Activated T-helper 1 cell treated with anti-CD3 and anti-CD28 coated beads, Interleukin-12 subunit alpha, Interleukin-12 subunit beta, Interleukin-2, Interleukin-4 antibody, amounts not matched to agents 30 ng/mL and 10 ng/mL and 1 ng/mL, durations not matched to agents 14 hours and 24 hours and 36 hours (primary cell): ENCODE measurements around the gene RP9. TPM values are rescaled to one million over a fixed set of nuclear protein-coding genes. Genes with fewer than 3 reads are reported as not detected.
"Not testable (repeated sequence)": the region's sequence is repeated elsewhere in the genome, so short reads cannot be mapped to it uniquely, and the experiment has no call there.

Source experiments
- DNase-seq: peaks from one replicate; pipeline ENCODE4 v3.0.0; 2021; ENCODE audit warnings: low spot score
- H3K27ac Mint-ChIP-seq: one replicate; pipeline ENCODE4 v1.8.0; 2021; ENCODE audit warnings: mild to moderate bottlenecking, mixed read lengths
- H3K27me3 Mint-ChIP-seq: one replicate; pipeline ENCODE4 v1.8.0; 2022; ENCODE audit warnings: mild to moderate bottlenecking, moderate library complexity, mixed read lengths; ENCODE audit not compliant: insufficient read depth
- H3K36me3 Mint-ChIP-seq: one replicate; pipeline ENCODE4 v1.8.0; 2021; ENCODE audit warnings: low read depth, mixed read lengths
- H3K4me1 Mint-ChIP-seq: one replicate; pipeline ENCODE4 v1.8.0; 2021; ENCODE audit warnings: low read depth, mixed read lengths
- H3K4me3 Mint-ChIP-seq: one replicate; pipeline ENCODE4 v1.8.0; 2021; ENCODE audit warnings: mild to moderate bottlenecking, moderate library complexity, mixed read lengths
- H3K9me3 Mint-ChIP-seq: one replicate; pipeline ENCODE4 v1.8.0; 2021; ENCODE audit warnings: mixed read lengths
- intact Hi-C: fragments of 100-400 bp; cut with micrococcal nuclease; formaldehyde crosslinking; loops from one replicate; pipeline ENCODE4 v1.15.1; 2024
- total RNA-seq: library from RNA; stranded (reverse); gene quantifications from 2 replicates; pipeline ENCODE4 v1.2.3, GENCODE V29; 2022

The RP9 gene
- total RNA-seq, 1 donor from 2014 or later, result 23.6 TPM

- H3K4me3 Mint-ChIP-seq, intact Hi-C loops, DNase-seq, H3K27me3 Mint-ChIP-seq, H3K27ac Mint-ChIP-seq, H3K4me1 Mint-ChIP-seq, H3K9me3 Mint-ChIP-seq: not testable (repeated sequence)
- peaks cover 30% of the 10 kb centered on the region for H3K36me3 Mint-ChIP-seq
These were observed 14.4 kb downstream of the RP9 start for GRCh38 chr7:33094745-33095275.

GRCh38 chr7:33093266-33093665 lies 15.9 kb downstream of the RP9 start:
- no peaks in the 10 kb centered on the region for H3K27me3 Mint-ChIP-seq
- intact Hi-C loops, result no loop called here
- H3K9me3 Mint-ChIP-seq, result no peaks in the 10 kb centered on the region
- peaks cover 23% of the 10 kb centered on the region for H3K36me3 Mint-ChIP-seq
- DNase-seq, result no peak
- H3K27ac Mint-ChIP-seq, result no peak overlapping the region
- H3K4me1 Mint-ChIP-seq, result no peaks in the 10 kb centered on the region
- H3K4me3 Mint-ChIP-seq, result no peak overlapping the region

- intact Hi-C loops, result no loop called here
- Mint-ChIP-seq H3K27ac (no peak overlapping the region), H3K4me3 (no peak overlapping the region), H3K27me3 (no peaks in the 10 kb centered on the region), H3K4me1 (no peaks in the 10 kb centered on the region), H3K9me3 (no peaks in the 10 kb centered on the region), H3K36me3 (peaks cover 16% of the 10 kb centered on the region)
- DNase-seq, result no peak
These were observed 17.5 kb downstream of the RP9 start for GRCh38 chr7:33091641-33092191.

- Mint-ChIP-seq H3K36me3 (peaks cover 12% of the 10 kb centered on the region), H3K4me1 (no peaks in the 10 kb centered on the region), H3K9me3 (no peaks in the 10 kb centered on the region), H3K27me3 (no peaks in the 10 kb centered on the region), H3K4me3 (no peak overlapping the region), H3K27ac (no peak overlapping the region)
- intact Hi-C loops, result no loop called here
- DNase-seq, result no peak
These were observed 18.1 kb downstream of the RP9 start for GRCh38 chr7:33091111-33091531.

- H3K27me3 Mint-ChIP-seq, result no peaks in the 10 kb centered on the region
These were observed 20.1 kb downstream of the RP9 start for GRCh38 chr7:33089142-33089541.

GRCh38 chr7:33087858-33088257 lies 21.3 kb downstream of the RP9 start:
- intact Hi-C loops, result no loop called here
- no peak overlapping the region for H3K27ac Mint-ChIP-seq
- H3K36me3 Mint-ChIP-seq, result peaks cover 1% of the 10 kb centered on the region
- no peak for DNase-seq
- no peaks in the 10 kb centered on the region for H3K27me3 Mint-ChIP-seq
- no peaks in the 10 kb centered on the region for H3K9me3 Mint-ChIP-seq
- no peaks in the 10 kb centered on the region for H3K4me1 Mint-ChIP-seq
- no peak overlapping the region for H3K4me3 Mint-ChIP-seq

More at GRCh38 chr7:33089142-33089541, 20.1 kb downstream of the RP9 start:
- Mint-ChIP-seq H3K36me3 (peaks cover 2% of the 10 kb centered on the region), H3K4me1 (no peaks in the 10 kb centered on the region), H3K9me3 (no peaks in the 10 kb centered on the region), H3K27ac (no peak overlapping the region), H3K4me3 (no peak overlapping the region)
- no peak for DNase-seq
- intact Hi-C loops, result no loop called here

DNA sequence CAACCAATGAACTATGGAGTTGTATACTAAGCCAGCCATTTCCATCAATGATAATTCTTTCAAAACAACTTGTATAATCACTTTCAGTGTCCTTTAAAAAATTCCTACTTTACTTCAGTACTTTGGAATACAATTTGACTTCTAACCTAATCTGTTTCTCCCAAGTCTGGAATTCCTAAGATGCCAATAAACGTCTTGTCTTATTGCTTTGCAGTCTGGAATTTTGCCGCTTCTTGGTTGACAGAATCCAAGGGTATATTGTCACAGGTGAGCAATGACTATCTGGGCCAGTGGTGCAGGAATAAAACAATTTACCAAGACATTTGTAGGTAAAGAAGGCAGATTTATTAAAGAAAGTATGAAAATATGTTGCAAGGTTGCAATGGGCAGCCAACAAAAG lies 21.8 kb downstream of the RP9 start:
- no peaks in the 10 kb centered on the region for H3K4me1 Mint-ChIP-seq
- no peaks in the 10 kb centered on the region for H3K9me3 Mint-ChIP-seq
- H3K27ac Mint-ChIP-seq, result no peak overlapping the region
- no peaks in the 10 kb centered on the region for H3K36me3 Mint-ChIP-seq
- DNase-seq, result no peak
- no peaks in the 10 kb centered on the region for H3K27me3 Mint-ChIP-seq
- H3K4me3 Mint-ChIP-seq, result no peak overlapping the region
- intact Hi-C loops, result no loop called here

DNA sequence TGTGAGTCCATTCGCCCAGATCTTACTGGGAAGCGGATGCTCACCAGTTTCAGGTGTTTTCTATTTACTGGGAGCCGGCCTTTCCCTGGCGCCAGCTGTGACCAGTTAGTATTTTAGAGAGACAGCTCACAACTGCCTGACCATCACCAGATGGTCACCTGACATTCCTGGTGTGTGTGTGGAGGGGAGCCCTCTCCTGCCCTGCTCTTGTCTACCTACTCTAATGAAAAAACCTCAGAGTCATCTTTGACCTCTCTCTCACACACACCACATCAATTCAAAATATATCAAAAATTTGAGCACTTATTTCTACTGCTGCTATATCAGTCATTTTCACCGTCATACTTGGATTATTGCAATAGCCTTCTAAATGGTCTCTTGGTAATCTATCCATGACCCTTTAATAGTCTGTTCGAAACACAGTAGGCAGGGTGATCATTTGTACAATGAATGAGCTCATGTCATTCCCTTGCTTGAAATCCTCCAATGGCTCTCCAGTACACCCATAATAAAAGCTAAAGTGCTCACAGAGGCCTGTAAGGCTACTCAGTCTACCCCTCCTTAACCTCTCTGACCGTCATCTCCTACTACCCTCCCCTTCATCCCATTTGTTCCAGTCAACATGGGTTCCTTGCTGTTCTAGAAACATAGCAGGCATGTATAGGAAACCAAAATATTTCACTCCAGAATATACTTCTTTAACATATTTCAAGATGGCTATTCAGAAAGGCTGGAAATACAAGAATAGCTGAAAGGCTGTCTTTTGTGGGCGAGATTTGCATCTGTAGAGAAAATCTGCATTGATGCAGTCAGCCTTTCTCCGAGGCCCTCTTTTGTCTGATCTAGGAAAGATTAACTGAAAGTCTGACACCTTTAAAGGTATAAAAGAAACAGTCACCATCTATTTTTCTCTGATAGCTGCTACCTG lies 29.2 kb downstream of the RP9 start:
- Mint-ChIP-seq H3K36me3 (no peaks in the 10 kb centered on the region), H3K4me3 (no peak overlapping the region), H3K4me1 (no peaks in the 10 kb centered on the region), H3K9me3 (no peaks in the 10 kb centered on the region), H3K27me3 (peaks cover 29% of the 10 kb centered on the region), H3K27ac (no peak overlapping the region)
- intact Hi-C loops, result no loop called here
- no peak for DNase-seq

DNA sequence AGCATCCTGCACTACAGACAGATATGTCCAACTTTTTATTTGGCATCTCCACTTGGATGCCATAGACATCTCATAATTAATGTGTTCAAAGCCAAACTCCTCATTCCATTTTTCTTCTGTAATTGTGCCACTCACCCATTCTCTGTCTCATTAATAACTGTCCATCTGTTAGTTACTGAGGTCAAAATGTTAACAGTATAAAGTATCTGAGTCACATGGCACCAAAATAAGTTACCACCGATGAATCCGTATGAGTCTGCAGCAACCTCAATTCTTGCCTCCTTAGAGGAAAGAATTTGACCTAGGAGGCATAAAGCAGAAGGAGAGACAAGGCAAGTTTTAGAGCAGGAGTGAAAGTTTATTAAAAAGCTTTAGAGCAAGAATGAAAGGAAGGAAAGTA lies 30.1 kb downstream of the RP9 start:
- Mint-ChIP-seq H3K27ac (no peak overlapping the region), H3K36me3 (no peaks in the 10 kb centered on the region), H3K27me3 (peaks cover 32% of the 10 kb centered on the region), H3K9me3 (no peaks in the 10 kb centered on the region), H3K4me3 (no peak overlapping the region), H3K4me1 (no peaks in the 10 kb centered on the region)
- intact Hi-C loops, result no loop called here
- DNase-seq, result no peak

DNA sequence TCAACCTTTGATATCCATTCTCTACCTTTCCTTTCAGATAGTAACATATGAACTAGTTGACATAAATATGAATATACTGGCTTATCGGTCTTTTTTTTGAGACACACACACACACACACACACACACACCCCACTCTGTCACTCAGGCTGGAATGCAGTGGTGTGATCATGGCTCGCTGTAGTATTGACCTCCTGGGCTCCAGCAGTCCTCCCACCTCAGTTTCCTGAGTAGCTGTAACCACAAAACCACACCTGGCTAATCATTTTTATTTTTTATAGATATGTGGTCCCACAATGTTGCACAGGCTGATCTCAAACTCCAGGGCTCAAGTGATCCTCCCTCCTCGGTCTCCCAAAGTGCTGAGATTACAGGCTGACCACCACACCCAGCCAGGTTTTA lies 32.5 kb downstream of the RP9 start:
- intact Hi-C loops, result no loop called here
- Mint-ChIP-seq H3K36me3 (no peaks in the 10 kb centered on the region), H3K4me3 (no peak overlapping the region), H3K27me3 (peaks cover 35% of the 10 kb centered on the region), H3K4me1 (no peaks in the 10 kb centered on the region), H3K27ac (no peak overlapping the region), H3K9me3 (peaks cover 3% of the 10 kb centered on the region)
- DNase-seq, result no peak

- no peak overlapping the region for H3K27ac Mint-ChIP-seq
- no peaks in the 10 kb centered on the region for H3K36me3 Mint-ChIP-seq
- no peaks in the 10 kb centered on the region for H3K4me1 Mint-ChIP-seq
- H3K9me3 Mint-ChIP-seq, result peaks cover 11% of the 10 kb centered on the region
- intact Hi-C loops, result no loop called here
- no peak for DNase-seq
- H3K27me3 Mint-ChIP-seq, result peaks cover 33% of the 10 kb centered on the region
- H3K4me3 Mint-ChIP-seq, result no peak overlapping the region
These were observed 33.2 kb downstream of the RP9 start for GRCh38 chr7:33075818-33076518.

DNA sequence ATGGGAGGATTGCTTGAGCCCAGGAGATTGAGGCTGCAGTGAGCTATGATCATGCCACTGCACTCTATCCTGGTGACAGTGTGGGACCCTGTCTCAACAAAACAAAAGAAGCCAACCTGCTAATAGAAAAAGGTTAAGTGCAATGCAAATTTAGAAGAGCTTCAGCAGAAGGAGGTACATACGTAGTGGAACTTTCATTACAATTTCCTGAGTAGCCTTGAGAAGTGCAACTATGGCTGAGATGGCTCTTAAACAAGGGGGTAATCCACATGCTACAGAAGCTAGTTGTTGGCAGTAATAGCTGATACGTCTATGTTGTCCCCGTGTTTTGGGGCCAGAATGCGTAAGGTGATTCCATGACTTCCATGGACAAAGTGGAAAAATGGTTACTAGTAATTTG lies 36.0 kb downstream of the RP9 start:
- Mint-ChIP-seq H3K27me3 (peaks cover 26% of the 10 kb centered on the region), H3K9me3 (peaks cover 28% of the 10 kb centered on the region), H3K27ac (no peak overlapping the region), H3K4me3 (no peak overlapping the region), H3K4me1 (no peaks in the 10 kb centered on the region), H3K36me3 (no peaks in the 10 kb centered on the region)
- intact Hi-C loops, result no loop called here
- no peak for DNase-seq

DNA sequence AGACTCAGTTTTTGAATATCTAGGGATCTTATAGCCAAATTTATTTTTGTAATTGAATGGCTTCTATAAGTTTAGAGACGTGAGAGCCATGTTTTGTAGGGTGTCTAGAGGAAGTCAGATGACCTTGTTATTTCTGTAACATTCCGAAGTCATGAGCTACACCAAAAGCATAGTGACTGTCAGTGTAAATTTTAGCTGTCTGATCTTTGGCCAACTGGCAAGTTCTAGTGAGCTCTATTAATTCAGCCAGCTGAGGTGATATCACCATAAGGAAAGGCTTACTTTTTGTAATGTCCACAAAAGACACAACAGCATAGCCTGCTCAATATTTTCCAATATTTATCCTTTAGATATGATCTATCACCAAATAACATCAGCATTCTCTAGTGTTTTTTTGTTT lies 36.7 kb downstream of the RP9 start:
- Mint-ChIP-seq H3K4me3 (no peak overlapping the region), H3K4me1 (no peaks in the 10 kb centered on the region), H3K27me3 (peaks cover 23% of the 10 kb centered on the region), H3K27ac (no peak overlapping the region), H3K9me3 (peaks cover 28% of the 10 kb centered on the region), H3K36me3 (no peaks in the 10 kb centered on the region)
- no peak for DNase-seq
- intact Hi-C loops, result no loop called here
